Glutamatergic neuron (in vitro differentiated cells): ENCODE data around the gene SRA1. TPM values are rescaled to one million over a fixed set of nuclear protein-coding genes. Genes with fewer than 3 reads are reported as not detected.
A peak's percentile ranks its signal among the peaks of the same experiment; 100 is the strongest.

Experiments used
- DNase-seq: peaks from one replicate; pipeline ENCODE4 v3.0.0; 2022
- H3K27ac Mint-ChIP-seq: one replicate; pipeline ENCODE4 v1.8.0; 2020; ENCODE audit warnings: mild to moderate bottlenecking, mixed read lengths, inconsistent platforms; ENCODE audit not compliant: unreplicated experiment
- H3K27me3 Mint-ChIP-seq: one replicate; pipeline ENCODE4 v1.8.0; 2020; ENCODE audit warnings: mild to moderate bottlenecking, moderate library complexity, mixed read lengths, inconsistent platforms; ENCODE audit not compliant: unreplicated experiment
- H3K36me3 Mint-ChIP-seq: one replicate; pipeline ENCODE4 v1.8.0; 2020; ENCODE audit warnings: mild to moderate bottlenecking, mixed read lengths, inconsistent platforms; ENCODE audit not compliant: unreplicated experiment
- H3K4me1 Mint-ChIP-seq: one replicate; pipeline ENCODE4 v1.8.0; 2020; ENCODE audit warnings: mild to moderate bottlenecking, low read depth, mixed read lengths, inconsistent platforms; ENCODE audit not compliant: unreplicated experiment
- H3K4me3 Mint-ChIP-seq: one replicate; pipeline ENCODE4 v1.8.0; 2020; ENCODE audit warnings: mild to moderate bottlenecking, mixed read lengths, inconsistent platforms; ENCODE audit not compliant: unreplicated experiment
- H3K9me3 Mint-ChIP-seq: one replicate; pipeline ENCODE4 v1.8.0; 2020; ENCODE audit warnings: mild to moderate bottlenecking, moderate library complexity, mixed read lengths, inconsistent platforms; ENCODE audit not compliant: unreplicated experiment
- CTCF ChIP-seq: fragments of 200-600 bp; sonication (generic); IDR thresholded peaks from one replicate; pipeline ENCODE4 v1.5.0; 2021; ENCODE audit not compliant: partially characterized antibody, unreplicated experiment
- total RNA-seq: library from RNA; stranded (reverse); fragmentation: NEBNext Ultra II Directional; extraction: Animal tissue kit (Norgen Biotek cat#: 25700); gene quantifications from one replicate; pipeline ENCODE4 v1.2.1, GENCODE V29; 2021; ENCODE audit not compliant: unreplicated experiment

Gene SRA1
- total RNA-seq, 1 donor from 2014 or later, result 45.0 TPM

GRCh38 chr5:140546851-140547507 is 10.3 kb downstream of the SRA1 start:
- peaks cover 9% of the 10 kb centered on the region for H3K9me3 Mint-ChIP-seq
- peak overlapping the region; percentile 73 for H3K4me3 Mint-ChIP-seq
- no peaks in the 10 kb centered on the region for H3K36me3 Mint-ChIP-seq
- H3K4me1 Mint-ChIP-seq, result peaks cover 6% of the 10 kb centered on the region
- DNase-seq, result no peak
- peak overlapping the region; percentile 66 for H3K27ac Mint-ChIP-seq
- peaks cover 6% of the 10 kb centered on the region for H3K27me3 Mint-ChIP-seq
- TF ChIP-seq CTCF, result no peak

DNA sequence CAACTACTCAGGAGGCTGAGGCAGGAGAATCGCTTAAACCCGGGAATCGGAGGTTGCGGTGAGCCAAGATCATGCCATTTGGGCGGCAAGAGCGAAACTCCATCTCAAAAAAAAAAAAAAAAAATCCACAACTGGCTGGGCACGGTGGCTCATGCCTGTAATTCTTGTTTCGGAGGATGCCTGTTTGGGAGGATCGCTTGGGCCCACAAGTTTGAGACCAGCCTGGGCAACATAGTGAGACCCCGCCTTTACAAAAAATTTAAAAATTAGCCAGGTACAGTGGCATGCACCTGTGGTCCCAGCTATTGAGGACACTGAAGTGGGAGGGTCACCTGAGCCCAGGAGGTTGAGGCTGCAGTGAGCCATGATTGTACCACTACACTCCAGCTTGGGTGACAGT is 11.7 kb downstream of the SRA1 start:
- H3K4me3 Mint-ChIP-seq, result no peak overlapping the region
- no peak for TF ChIP-seq CTCF
- peaks cover 6% of the 10 kb centered on the region for H3K4me1 Mint-ChIP-seq
- H3K9me3 Mint-ChIP-seq, result peaks cover 9% of the 10 kb centered on the region
- peaks cover 6% of the 10 kb centered on the region for H3K27me3 Mint-ChIP-seq
- DNase-seq, result no peak
- no peak overlapping the region for H3K27ac Mint-ChIP-seq
- H3K36me3 Mint-ChIP-seq, result no peaks in the 10 kb centered on the region

DNA sequence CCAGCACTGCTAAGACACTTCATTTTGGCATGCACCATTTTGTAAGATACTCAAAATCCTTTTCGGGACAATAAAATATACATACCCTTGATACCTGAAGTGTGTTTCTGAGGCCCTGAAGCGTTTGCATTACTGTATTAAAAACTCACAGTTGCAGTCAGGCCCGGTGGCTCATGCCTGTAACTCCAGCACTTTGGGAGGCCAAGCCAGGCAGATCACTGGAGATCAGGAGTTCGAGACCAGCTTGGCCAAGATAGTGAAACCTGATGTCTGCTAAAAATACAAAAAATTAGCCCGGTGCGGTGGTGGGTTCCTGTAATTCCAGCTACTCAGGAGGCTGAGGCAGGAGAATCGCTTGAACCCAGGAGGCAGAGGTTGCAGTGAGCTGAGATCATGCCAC is 12.3 kb downstream of the SRA1 start:
- Mint-ChIP-seq H3K27me3 (peaks cover 6% of the 10 kb centered on the region), H3K27ac (no peak overlapping the region), H3K4me1 (peaks cover 6% of the 10 kb centered on the region), H3K4me3 (no peak overlapping the region), H3K9me3 (peaks cover 9% of the 10 kb centered on the region), H3K36me3 (no peaks in the 10 kb centered on the region)
- no peak for DNase-seq
- TF ChIP-seq CTCF, result no peak

DNA sequence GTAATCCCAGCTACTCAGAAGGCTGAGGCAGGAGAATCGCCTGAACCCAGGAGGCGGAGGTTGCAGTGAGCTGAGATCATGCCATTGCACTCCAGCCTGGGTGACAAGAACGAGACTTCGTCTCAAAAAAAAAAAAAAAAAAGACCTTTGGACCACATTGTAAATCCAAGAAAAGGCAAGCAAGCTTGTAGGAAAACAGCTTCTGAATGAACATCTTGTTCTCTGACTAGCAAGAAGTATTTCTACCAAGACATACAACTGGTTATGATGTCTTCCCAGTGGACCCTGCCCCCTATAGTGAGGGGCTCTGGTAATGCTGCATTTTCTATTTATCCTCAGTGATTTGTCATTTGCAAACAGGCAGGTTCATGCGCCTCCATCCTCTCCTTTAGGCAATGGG is 14.3 kb downstream of the SRA1 start:
- no peak overlapping the region for H3K27ac Mint-ChIP-seq
- H3K4me3 Mint-ChIP-seq, result no peak overlapping the region
- H3K9me3 Mint-ChIP-seq, result peaks cover 6% of the 10 kb centered on the region
- no peaks in the 10 kb centered on the region for H3K36me3 Mint-ChIP-seq
- peaks cover 3% of the 10 kb centered on the region for H3K4me1 Mint-ChIP-seq
- no peak for TF ChIP-seq CTCF
- peaks cover 3% of the 10 kb centered on the region for H3K27me3 Mint-ChIP-seq
- no peak for DNase-seq

- H3K27me3 Mint-ChIP-seq, result peaks cover 2% of the 10 kb centered on the region
- H3K27ac Mint-ChIP-seq, result no peak overlapping the region
- H3K9me3 Mint-ChIP-seq, result peaks cover 2% of the 10 kb centered on the region
- H3K36me3 Mint-ChIP-seq, result no peaks in the 10 kb centered on the region
- H3K4me3 Mint-ChIP-seq, result no peak overlapping the region
- TF ChIP-seq CTCF, result no peak
- no peaks in the 10 kb centered on the region for H3K4me1 Mint-ChIP-seq
- DNase-seq, result no peak
These were observed 17.0 kb downstream of the SRA1 start for GRCh38 chr5:140540227-140540626.
